Natural killer cell (primary cell): ENCODE measurements around the gene MYH14. TPM values are rescaled to one million over a fixed set of nuclear protein-coding genes. Genes with fewer than 3 reads are reported as not detected.

Experiments
- ATAC-seq, 3 donors: fragments of 150-1000 bp in 2 of 3; fragments of 200-7000 bp in 1 of 3; cut with Tn5 transposase; 1 replicate in 1 of 3; 2 replicates in 2 of 3; pipeline ENCODE4 v1.10.0; 2021; ENCODE audit warnings: mild to moderate bottlenecking in 2 of 3, moderate library complexity in 2 of 3
- DNase-seq, 2 donors: peaks; one replicate each; pipeline versions ENCODE4 v3.0.0 to v3.0.0-alpha.2; 2013 to 2021; ENCODE audit warnings: mixed read lengths in 1 of 2
- H3K27ac ChIP-seq: one replicate; pipeline ENCODE4 v1.5.1; 2013; ENCODE audit warnings: mild to moderate bottlenecking, low read length
- H3K27me3 ChIP-seq: one replicate; pipeline ENCODE4 v1.6.1; 2013; ENCODE audit warnings: low read length; ENCODE audit not compliant: control insufficient read depth, insufficient read depth
- H3K36me3 ChIP-seq: one replicate; pipeline ENCODE4 v1.6.1; 2013; ENCODE audit warnings: low read length; ENCODE audit not compliant: control insufficient read depth, insufficient read depth
- H3K4me1 ChIP-seq: one replicate; pipeline ENCODE4 v1.6.1; 2013; ENCODE audit warnings: low read length; ENCODE audit not compliant: control insufficient read depth, insufficient read depth
- H3K4me3 ChIP-seq: one replicate; pipeline ENCODE4 v1.5.1; 2013; ENCODE audit warnings: low read length
- H3K9me3 ChIP-seq: one replicate; pipeline ENCODE4 v1.6.1; 2013; ENCODE audit warnings: low read length; ENCODE audit not compliant: control insufficient read depth, insufficient read depth
- H3K27ac Mint-ChIP-seq, 2 donors: one replicate each; pipeline ENCODE4 v1.8.0; 2022; ENCODE audit warnings: mild to moderate bottlenecking in 2 of 2, mixed read lengths in 2 of 2, moderate library complexity in 1 of 2
- H3K27me3 Mint-ChIP-seq, 2 donors: one replicate each; pipeline ENCODE4 v1.8.0; 2022; ENCODE audit warnings: low read depth in 2 of 2, mixed read lengths in 2 of 2
- H3K36me3 Mint-ChIP-seq: one replicate; pipeline ENCODE4 v1.8.0; 2022; ENCODE audit warnings: mixed read lengths
- H3K4me1 Mint-ChIP-seq, 2 donors: one replicate each; pipeline ENCODE4 v1.8.0; 2022; ENCODE audit warnings: mixed read lengths in 2 of 2
- H3K4me3 Mint-ChIP-seq: one replicate; pipeline ENCODE4 v1.8.0; 2022; ENCODE audit warnings: mild to moderate bottlenecking, moderate library complexity, mixed read lengths
- H3K9me3 Mint-ChIP-seq, 2 donors: one replicate each; pipeline ENCODE4 v1.8.0; 2022; ENCODE audit warnings: mixed read lengths in 2 of 2
- WGBS: methylation state at CpG from one replicate; pipeline ENCODE4 v1.1.7; 2013; ENCODE audit warnings: missing lambda C conversion rate; ENCODE audit not compliant: insufficient coverage; 5-methylcytosine and 5-hydroxymethylcytosine counted together
- intact Hi-C: fragments of 100-400 bp; cut with micrococcal nuclease; formaldehyde crosslinking; loops from one replicate; pipeline ENCODE4 v1.14.2; 2022
- total RNA-seq, 4 donors: library from RNA; stranded (reverse); fragments of 120-200 nt in 1 of 4; gene quantifications; one replicate each; pipeline versions ENCODE4 v1.2.3 to v1.2.4, GENCODE V29; 2013 to 2022
- TF ChIP-seq, protein P1 (sequence below): fragments of 200-600 bp; IDR thresholded peaks from one replicate; pipeline ENCODE4 v1.8.0; 2022; ENCODE audit warnings: antibody characterized with exemption

MYH14 gene
- total RNA-seq, 3 donors from 2014 or later (not counting 1 experiment from before 2014, with no cell fraction given): not detected

DNA sequence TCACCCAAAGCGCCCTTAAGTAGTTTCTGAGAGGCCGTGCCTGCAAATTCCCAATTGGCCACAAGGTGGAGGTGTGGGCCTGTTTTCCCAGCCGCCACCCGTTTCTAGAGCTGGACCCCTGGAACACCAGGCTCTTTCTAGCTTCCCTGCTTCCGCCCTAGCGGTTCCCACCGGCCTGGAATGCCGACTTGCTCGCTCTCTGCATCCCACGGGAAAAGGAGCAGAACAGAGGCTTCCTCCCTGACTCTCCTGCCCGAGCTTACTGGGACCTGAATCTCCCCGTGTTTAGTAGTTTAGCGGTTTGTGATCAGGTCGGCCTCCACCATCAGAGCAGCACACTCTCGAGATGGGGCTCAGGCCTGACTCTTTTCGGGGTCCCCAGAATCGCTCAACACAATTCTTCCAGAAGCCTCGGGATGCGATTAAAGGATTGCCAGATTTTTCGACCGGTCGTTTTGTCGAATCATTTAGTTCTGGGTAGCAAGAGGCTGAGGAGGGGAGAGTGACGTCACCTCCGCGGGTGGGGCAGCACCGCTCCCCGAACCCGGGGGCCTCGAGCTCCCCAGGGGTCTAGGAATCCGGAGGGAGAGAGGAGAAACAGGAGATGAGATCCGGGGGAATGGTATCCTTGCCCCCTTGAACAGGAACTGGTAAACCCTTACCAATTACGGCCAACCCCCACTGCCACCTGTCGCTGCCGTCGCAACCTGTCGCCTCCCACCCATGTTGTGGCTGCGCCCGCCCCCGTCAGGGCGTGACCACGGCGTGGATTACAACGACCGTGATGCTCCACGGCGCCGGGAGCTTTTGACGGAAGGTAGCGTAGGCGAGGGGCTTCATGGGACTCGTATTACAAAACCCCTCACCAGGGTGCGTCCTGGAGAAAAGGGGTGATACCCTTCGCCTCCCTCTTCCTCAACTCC, 154.0 kb downstream of the MYH14 start:
- Histone ChIP-seq H3K4me3 (peak overlapping the region; percentile 65), H3K27me3 (no peaks in the 10 kb centered on the region), H3K27ac (peak overlapping the region; percentile 95), H3K4me1 (peaks cover 31% of the 10 kb centered on the region), H3K9me3 (no peaks in the 10 kb centered on the region), H3K36me3 (no peaks in the 10 kb centered on the region)
- ATAC-seq: peak; percentile 81 to 91 (median 85)
- 11% methylated on average over 52 of the region's 54 CpGs for WGBS
- intact Hi-C loops: loop anchor here (1.0 to 5.0 kb wide), 5 partner anchors 57 to 425 kb away; partner anchors contain the start of genes EMC10 and GARIN5A
- TF ChIP-seq, protein P1, sequence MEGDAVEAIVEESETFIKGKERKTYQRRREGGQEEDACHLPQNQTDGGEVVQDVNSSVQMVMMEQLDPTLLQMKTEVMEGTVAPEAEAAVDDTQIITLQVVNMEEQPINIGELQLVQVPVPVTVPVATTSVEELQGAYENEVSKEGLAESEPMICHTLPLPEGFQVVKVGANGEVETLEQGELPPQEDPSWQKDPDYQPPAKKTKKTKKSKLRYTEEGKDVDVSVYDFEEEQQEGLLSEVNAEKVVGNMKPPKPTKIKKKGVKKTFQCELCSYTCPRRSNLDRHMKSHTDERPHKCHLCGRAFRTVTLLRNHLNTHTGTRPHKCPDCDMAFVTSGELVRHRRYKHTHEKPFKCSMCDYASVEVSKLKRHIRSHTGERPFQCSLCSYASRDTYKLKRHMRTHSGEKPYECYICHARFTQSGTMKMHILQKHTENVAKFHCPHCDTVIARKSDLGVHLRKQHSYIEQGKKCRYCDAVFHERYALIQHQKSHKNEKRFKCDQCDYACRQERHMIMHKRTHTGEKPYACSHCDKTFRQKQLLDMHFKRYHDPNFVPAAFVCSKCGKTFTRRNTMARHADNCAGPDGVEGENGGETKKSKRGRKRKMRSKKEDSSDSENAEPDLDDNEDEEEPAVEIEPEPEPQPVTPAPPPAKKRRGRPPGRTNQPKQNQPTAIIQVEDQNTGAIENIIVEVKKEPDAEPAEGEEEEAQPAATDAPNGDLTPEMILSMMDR: peak; percentile 88
- peaks cover 31 to 46% of the 10 kb centered on the region in 2 donors for H3K4me1 Mint-ChIP-seq
- DNase-seq: peak; percentile 84 to 93
- H3K36me3 Mint-ChIP-seq: no peaks in the 10 kb centered on the region
- H3K27ac Mint-ChIP-seq: peak overlapping the region; percentile 97 to 99
- peak overlapping the region; percentile 95 for H3K4me3 Mint-ChIP-seq
- H3K27me3 Mint-ChIP-seq: no peaks in the 10 kb centered on the region
- no peaks in the 10 kb centered on the region for H3K9me3 Mint-ChIP-seq

DNA sequence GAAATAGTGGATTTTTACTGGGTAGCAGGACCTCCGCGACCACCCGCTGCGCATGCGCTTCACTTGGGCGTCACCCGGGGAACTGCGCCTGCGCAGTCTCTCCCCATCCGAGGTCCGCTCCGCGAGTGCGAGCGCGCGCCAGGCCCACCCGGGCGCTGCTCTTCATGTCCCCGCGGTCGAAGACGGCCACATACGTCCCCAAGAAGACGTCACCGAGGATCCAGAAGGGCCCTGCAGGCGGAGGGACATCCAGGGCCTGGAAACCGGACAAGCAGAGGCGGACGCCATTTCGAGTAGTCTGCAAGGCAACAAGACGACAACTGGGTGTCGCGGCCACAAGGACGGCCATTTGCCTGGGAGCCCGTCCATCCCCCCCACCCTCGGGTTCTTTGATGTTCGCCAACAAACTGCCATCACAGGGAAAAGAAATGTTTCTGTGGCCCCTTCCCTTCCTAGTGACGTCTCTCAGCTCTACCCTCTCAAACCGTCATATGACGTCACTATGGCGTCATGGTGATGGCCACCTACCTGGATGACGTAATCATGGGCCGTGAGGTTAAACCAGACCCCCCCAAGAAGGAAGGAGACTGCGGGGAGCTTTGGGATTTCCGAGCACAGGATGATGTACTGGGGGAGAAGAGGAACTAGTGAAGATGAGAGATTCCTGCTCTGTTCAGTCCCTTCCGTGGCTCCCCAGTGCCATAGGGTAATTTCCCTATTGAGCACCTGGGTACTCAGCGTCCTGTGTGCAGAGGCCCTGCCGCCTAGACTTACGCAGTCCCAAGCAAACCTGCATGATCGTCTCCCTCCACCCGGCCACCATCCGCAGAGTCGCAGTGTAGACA, 155.3 kb downstream of the MYH14 start:
- H3K27ac Mint-ChIP-seq: peak overlapping the region; percentile 97 to 99
- intact Hi-C loops: loop anchor here (5.0 kb wide), 2 partner anchors 119 to 199 kb away; partner anchors contain the start of genes EMC10 and GARIN5A
- H3K27me3 Mint-ChIP-seq: no peaks in the 10 kb centered on the region
- no peaks in the 10 kb centered on the region for H3K36me3 Mint-ChIP-seq
- no peaks in the 10 kb centered on the region for H3K9me3 Mint-ChIP-seq
- WGBS: 36% methylated on average over 54 of the region's 54 CpGs
- peak overlapping the region; percentile 95 for H3K4me3 Mint-ChIP-seq
- no peaks in the 10 kb centered on the region for H3K9me3 ChIP-seq
- H3K4me3 ChIP-seq: peak overlapping the region; percentile 65
- no peaks in the 10 kb centered on the region for H3K36me3 ChIP-seq
- TF ChIP-seq, protein P1: no peak
- ATAC-seq (peak; percentile 21 to 52 (median 46)), DNase-seq (peak; percentile 78 to 91)
- H3K4me1 Mint-ChIP-seq: peaks cover 36 to 54% of the 10 kb centered on the region in 2 donors
- peak overlapping the region; percentile 95 for H3K27ac ChIP-seq
- no peaks in the 10 kb centered on the region for H3K27me3 ChIP-seq
- peaks cover 36% of the 10 kb centered on the region for H3K4me1 ChIP-seq

DNA sequence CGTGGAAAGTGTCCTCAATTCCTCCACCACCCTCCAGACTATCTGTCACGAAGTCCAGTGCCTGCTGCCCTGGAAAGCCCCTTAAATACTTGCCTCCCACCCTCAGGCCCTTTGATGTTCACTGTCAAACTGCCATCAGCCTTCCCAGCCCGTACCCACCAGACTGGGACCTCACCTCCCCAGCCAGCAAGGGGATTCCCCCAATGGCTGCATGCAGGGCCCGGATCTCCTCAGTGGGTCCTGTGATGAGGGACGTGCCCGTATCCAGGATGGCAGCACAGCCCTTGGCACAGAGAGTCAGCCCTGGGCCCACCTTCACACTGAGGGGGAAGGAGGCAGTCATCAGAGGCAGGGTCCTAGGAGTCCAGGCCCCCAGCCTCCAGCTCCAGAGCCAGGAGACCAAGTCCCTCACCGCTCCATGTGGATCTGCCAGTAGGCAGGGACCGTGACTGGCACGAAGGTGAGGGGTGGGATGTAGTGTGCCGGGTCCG, 156.0 kb downstream of the MYH14 start:
- no peaks in the 10 kb centered on the region for H3K9me3 ChIP-seq
- Mint-ChIP-seq H3K4me3 (peak overlapping the region; percentile 95), H3K27ac (peak overlapping the region; percentile 97 to 99), H3K27me3 (no peaks in the 10 kb centered on the region), H3K36me3 (no peaks in the 10 kb centered on the region), H3K4me1 (peaks cover 36 to 56% of the 10 kb centered on the region in 2 donors), H3K9me3 (no peaks in the 10 kb centered on the region)
- DNase-seq (peak in 1 of 2 donors; percentile 43), ATAC-seq (no peak)
- no peak overlapping the region for H3K4me3 ChIP-seq
- intact Hi-C loops: loop anchor here (5.0 kb wide), 2 partner anchors 118 to 198 kb away; partner anchors contain the start of genes EMC10 and GARIN5A
- WGBS: 90% methylated on average over 11 of the region's 11 CpGs
- H3K4me1 ChIP-seq: peaks cover 43% of the 10 kb centered on the region
- no peaks in the 10 kb centered on the region for H3K36me3 ChIP-seq
- no peak overlapping the region for H3K27ac ChIP-seq
- TF ChIP-seq, protein P1: no peak
- no peaks in the 10 kb centered on the region for H3K27me3 ChIP-seq

Other genes starting within 250 kb of the MYH14 start
- gene SIGLEC11, start 242.4 kb upstream of the MYH14 start, total RNA-seq: under 1 TPM in 2 of 3 donors, not detected in 1; 0.40 to 0.75 TPM
- gene VRK3, start 178.2 kb upstream of the MYH14 start, total RNA-seq: 100 to 1,000 TPM in 1 of 3 donors, 10 to 100 TPM in 2; 82.7 to 105 (median 93.7) TPM
- 10 to 100 TPM in 2 of 3 donors, 1 to 10 TPM in 1; 7.9 to 16.2 (median 12.9) TPM for gene ZNF473, start 177.6 kb upstream of the MYH14 start, total RNA-seq
- gene IZUMO2, start 40.3 kb upstream of the MYH14 start, total RNA-seq: not detected
- gene KCNC3, start 125.8 kb downstream of the MYH14 start, total RNA-seq: 1 to 10 TPM in 1 of 3 donors, under 1 TPM in 2; 0.57 to 3.2 (median 0.68) TPM
- 1 to 10 TPM in 1 of 3 donors, under 1 TPM in 2; 0.94 to 1.3 (median 0.95) TPM for gene NAPSA, start 162.0 kb downstream of the MYH14 start, total RNA-seq
- 100 to 1,000 TPM; 185 to 217 (median 211) TPM for gene NR1H2, start 172.8 kb downstream of the MYH14 start, total RNA-seq
- gene POLD1, start 180.7 kb downstream of the MYH14 start, total RNA-seq: 10 to 100 TPM; 26.1 to 32.0 (median 30.2) TPM
- 1 to 10 TPM in 1 of 3 donors, under 1 TPM in 2; 0.77 to 2.8 (median 0.78) TPM for gene SPIB, start 215.3 kb downstream of the MYH14 start, total RNA-seq
- gene MYBPC2, start 229.3 kb downstream of the MYH14 start, total RNA-seq: under 1 TPM in 2 of 3 donors, not detected in 1; 0.09 to 0.15 TPM